Measurements from ENCODE around the gene ARHGAP18. TPM values are rescaled to one million over a fixed set of nuclear protein-coding genes. Genes with fewer than 3 reads are reported as not detected.

The ARHGAP18 gene
- total RNA-seq, 1 donor from 2014 or later: 24.5 TPM

DNA sequence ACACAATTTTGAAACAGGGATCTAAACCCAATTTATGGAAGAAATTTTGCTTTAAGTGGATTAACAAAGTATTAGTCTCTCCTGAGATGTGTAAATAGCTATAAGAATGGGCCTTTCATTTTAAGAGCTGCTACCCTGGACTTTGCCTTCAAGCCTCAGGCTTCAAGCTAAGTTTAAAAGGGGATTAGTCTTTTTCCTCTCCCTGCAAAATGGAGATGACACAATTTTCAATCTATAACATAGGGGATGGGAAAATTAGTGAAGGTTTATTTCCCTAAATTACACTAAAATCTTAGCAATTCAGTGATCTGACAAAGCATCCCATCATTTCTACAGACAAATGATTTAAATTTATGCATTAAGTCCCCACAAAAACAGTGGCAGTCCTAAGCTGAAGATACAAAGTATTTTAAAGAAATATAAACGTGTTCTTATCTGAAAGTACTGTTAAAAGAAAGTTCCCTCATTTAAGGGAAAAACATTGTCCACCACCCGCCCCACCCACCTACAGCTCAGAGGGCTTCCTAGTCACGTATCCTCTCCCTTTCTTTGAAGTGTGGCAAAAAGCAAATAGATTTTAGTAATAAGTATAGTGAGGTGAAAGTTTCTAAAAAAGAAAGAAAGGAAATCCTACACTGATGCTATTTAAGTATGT is 14.5 kb downstream of the ARHGAP18 start:
- TF ChIP-seq, protein P1, sequence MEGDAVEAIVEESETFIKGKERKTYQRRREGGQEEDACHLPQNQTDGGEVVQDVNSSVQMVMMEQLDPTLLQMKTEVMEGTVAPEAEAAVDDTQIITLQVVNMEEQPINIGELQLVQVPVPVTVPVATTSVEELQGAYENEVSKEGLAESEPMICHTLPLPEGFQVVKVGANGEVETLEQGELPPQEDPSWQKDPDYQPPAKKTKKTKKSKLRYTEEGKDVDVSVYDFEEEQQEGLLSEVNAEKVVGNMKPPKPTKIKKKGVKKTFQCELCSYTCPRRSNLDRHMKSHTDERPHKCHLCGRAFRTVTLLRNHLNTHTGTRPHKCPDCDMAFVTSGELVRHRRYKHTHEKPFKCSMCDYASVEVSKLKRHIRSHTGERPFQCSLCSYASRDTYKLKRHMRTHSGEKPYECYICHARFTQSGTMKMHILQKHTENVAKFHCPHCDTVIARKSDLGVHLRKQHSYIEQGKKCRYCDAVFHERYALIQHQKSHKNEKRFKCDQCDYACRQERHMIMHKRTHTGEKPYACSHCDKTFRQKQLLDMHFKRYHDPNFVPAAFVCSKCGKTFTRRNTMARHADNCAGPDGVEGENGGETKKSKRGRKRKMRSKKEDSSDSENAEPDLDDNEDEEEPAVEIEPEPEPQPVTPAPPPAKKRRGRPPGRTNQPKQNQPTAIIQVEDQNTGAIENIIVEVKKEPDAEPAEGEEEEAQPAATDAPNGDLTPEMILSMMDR (conservative IDR thresholded peaks at IDR 0.05; ENCODE audit: low read depth, low read length): no peak

DNA sequence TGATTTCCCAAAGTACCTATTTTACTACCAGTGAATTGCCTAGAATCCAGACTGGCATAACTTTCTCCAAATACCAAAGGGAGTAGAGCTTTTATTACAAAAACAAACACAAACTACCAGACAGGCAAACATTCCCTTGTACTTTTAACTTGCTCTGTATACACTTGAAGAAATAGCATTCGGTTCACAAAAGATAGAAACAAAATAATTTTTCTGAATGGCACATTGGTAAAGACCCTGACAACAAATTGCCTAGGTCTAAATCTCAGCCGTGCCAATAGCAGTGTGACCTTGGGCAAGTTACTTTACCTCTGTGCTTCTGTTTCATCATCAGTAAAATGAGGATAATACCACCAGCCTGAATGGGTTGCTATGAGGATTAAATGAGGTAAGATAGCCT is 15.9 kb downstream of the ARHGAP18 start:
- DNase-seq (ENCODE audit: low read depth): no peak
- TF ChIP-seq, protein P1 (conservative IDR thresholded peaks at IDR 0.05; ENCODE audit: low read depth, low read length): no peak
- no peak overlapping the region for H3K4me3 ChIP-seq (ENCODE audit: low read depth, low read length)

More for the DNA sequence above, 14.5 kb downstream of the ARHGAP18 start:
- no peak overlapping the region for H3K4me3 ChIP-seq (ENCODE audit: low read depth, low read length)
- DNase-seq (ENCODE audit: low read depth): no peak

DNA sequence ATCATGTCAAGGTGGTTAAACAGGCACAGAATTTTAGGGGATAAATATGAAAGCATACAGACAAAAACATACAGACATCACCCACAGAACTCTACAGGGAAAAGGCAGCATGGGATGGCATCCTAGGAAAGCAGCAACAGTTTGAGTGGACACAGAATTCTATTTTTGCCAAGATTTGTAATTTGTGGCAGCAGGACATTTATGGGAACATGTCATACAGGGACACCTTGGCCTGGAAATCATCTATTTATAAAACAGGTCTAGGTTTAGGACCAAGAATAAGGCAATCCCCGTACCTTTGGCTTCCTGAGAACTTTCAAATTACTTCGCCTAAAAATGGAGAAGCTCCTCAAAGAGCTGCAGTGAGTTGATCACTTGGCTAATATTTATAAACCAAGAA is 17.5 kb downstream of the ARHGAP18 start:
- no peak for DNase-seq (ENCODE audit: low read depth)
- TF ChIP-seq, protein P1 (conservative IDR thresholded peaks at IDR 0.05; ENCODE audit: low read depth, low read length): no peak
- no peak overlapping the region for H3K4me3 ChIP-seq (ENCODE audit: low read depth, low read length)

DNA sequence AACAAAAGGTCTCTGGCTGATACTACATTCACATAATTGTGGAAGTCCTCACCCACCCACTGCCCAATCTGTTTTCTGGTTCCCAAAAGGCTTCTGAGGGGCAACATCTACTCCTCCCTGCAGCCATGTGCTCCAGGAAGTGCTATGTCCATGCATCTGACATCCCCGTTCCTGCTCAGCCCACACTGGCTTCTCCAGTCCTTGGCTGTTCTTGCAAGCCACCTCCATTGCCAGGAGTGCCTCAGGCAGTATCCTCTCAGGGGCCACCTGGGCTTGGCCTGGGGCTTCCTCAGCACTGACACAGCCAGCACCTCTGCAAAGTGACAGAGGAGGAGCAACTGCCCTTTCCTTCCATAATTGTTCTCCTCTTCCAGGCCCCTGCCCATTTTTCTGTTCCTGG is 18.3 kb downstream of the ARHGAP18 start:
- TF ChIP-seq, protein P1 (conservative IDR thresholded peaks at IDR 0.05; ENCODE audit: low read depth, low read length): no peak
- no peak for DNase-seq (ENCODE audit: low read depth)
- H3K4me3 ChIP-seq (ENCODE audit: low read depth, low read length): no peak overlapping the region

DNA sequence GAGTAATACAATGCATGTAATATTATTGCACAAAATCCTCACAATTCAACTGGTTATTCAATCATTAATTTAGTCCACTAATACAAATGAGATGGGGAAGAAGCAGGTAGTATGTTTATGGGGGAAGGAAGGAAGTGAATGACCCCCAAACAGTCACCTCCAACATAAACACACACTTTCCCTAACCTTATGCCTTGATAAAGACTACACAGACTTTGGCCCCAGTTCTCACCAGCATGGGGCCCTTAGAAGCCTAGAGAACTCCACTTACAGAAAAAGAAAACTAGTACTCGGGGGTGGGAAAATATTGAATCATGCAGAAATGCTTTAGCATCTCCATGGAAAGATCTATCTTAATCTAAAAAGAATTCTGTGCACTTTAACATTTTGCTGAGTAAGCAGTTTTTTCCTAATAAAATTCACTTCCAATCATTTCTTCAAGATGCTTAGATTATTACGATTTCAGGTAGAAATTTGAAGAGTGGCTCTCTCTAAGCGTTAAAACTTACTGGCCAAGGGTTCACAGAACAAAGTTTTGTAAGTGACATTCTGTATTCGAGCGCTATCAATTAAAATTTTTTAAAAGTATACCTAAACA is 18.8 kb downstream of the ARHGAP18 start:
- TF ChIP-seq, protein P1 (conservative IDR thresholded peaks at IDR 0.05; ENCODE audit: low read depth, low read length): no peak
- DNase-seq (ENCODE audit: low read depth): no peak
- no peak overlapping the region for H3K4me3 ChIP-seq (ENCODE audit: low read depth, low read length)

DNA sequence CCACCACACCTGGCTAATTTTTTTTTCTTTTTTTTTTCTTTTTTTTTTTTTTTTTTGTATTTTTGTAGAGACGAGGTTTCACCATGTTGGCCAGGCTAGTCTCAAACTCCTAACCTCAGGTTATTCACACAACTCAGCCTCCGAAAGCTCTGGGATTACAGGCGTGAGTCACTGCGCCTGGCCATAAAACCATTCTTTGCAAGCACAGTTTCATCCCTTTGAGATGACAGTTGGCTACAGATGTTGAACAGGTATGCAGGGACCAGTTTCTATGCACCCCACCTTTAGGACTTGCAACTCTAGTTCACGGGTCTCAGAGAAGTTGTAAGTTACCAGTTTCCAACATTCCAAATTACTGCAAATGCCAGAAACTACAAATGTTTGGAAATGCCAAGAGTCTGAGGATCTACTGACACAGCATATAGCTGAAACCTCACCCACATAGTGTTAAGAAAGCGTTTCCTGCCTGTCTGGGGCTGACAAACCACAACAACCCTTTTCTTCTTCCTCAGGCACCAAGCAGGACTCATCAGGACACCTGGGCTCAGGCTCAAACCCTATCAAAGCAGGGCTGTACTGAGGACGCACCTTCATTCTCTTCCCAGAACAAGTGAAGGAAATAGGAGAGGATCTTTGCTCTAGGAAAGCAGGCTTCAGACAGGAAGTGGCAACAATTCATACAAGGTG is 22.9 kb downstream of the ARHGAP18 start:
- no peak for DNase-seq (ENCODE audit: low read depth)
- TF ChIP-seq, protein P1 (conservative IDR thresholded peaks at IDR 0.05; ENCODE audit: low read depth, low read length): no peak
- no peak overlapping the region for H3K4me3 ChIP-seq (ENCODE audit: low read depth, low read length)

Data from epithelial cell of proximal tubule (primary cell).